ENCODE measurements around the gene PHLDA3.

PHLDA3 gene

GRCh38 chr1:201426479-201427310 lies 42.3 kb downstream of the PHLDA3 start:
- no peak for DNase-seq

DNA sequence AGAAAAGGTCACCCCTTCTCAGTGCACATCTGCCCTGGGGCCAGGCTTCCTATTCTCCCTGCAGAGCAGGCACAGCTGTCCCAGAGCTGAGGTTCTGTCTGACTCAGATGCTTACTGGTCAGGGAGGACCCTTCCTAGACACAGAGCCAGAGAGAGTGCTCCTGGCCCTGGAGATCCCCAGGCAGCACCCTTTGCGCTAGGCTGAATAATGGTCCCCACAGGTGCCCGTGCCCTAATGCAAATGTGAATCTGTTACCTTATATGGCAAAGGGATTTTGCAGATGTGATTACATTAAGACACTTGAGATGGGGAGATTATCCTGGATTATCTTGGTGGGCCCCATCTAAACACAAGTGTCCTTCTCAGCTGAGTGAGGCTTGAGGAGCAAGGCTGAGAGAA lies 44.8 kb downstream of the PHLDA3 start:
- DNase-seq, result no peak

DNA sequence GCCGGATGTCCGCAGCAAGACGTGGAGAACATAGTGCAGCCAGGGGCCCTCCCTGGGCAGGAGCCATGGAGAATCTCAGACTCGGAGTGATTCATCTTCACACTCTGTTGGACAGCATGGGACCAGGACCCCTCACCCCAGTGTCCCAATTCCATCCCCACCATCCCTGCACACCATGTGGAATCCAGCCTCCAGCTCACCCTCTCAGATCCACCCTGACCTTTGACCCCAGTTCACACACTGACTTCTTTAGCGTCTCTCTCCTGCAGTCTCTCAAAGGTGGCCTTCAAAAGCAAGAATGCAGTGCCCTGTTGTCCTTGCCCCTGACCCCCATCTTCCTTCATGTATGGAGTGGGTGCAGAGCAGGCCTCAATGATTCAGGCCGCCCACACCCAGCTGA lies 45.3 kb downstream of the PHLDA3 start:
- DNase-seq, result no peak

DNA sequence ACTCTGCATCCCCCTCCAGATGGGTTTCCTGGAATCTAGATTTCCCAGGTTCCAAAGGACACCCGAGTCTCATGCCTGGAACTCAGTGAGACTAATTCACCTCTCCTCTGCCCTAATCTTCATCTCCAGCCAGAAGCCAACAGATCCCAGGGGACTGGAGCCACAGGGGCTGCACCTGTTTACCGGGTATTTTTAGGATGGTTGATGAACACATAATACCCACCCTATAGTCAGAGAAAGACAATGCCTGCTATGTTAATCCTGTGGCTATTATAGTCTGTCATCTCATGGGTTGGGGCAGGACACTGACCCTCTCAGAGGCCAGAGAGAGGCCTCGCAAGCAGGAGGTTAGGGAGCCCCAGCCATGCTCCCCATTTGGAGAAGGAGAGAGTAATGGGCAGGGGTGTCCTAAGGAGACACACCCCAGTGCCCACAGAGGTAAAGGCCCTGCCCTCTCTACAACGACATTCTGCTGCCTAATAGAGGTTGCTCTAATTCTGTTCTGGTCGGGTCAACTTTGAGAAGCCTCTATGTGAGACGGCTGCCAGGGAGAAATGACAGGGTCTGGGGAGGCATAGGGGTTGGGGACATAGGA lies 46.5 kb downstream of the PHLDA3 start:
- no peak for DNase-seq

DNA sequence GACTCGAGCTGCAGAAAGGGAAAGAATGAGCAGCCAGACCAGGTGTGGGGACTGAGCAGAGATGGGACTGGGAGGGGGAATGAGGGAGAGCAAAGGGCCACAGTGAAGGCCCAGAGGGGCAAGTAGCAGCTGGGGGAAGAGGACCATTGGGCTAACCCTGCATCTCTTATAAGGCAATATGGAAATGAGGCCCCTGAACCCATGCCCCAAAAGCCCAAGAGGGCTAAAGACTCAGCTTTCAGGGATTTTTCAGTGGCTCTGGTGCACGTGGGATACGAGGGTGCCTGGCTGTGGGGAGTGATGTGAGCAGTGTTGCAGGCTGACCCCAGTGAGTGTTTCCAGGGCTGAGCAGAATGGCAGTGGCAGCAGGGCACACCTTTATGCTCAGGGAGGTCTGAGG lies 47.0 kb downstream of the PHLDA3 start:
- DNase-seq, result no peak

DNA sequence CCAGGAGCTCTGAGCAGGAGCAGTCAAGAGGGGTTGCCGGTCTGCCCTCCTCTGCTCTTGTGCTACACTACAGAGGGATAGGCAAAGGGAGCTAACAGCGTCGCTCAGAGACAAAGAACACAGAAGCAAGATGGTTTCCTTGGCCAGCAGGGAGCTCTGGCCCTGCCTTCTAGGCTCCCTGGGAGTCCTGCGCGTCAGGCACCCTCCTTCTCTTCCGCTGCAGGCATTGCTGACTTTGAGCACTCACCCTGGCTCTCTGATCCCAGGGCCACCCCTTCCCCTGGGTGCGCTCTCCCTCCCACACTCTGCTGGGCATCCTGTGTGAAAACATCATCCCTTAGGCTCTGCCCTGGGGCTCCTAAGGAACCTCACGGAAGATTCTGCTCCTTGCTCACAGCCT lies 47.9 kb downstream of the PHLDA3 start:
- no peak for DNase-seq

DNA sequence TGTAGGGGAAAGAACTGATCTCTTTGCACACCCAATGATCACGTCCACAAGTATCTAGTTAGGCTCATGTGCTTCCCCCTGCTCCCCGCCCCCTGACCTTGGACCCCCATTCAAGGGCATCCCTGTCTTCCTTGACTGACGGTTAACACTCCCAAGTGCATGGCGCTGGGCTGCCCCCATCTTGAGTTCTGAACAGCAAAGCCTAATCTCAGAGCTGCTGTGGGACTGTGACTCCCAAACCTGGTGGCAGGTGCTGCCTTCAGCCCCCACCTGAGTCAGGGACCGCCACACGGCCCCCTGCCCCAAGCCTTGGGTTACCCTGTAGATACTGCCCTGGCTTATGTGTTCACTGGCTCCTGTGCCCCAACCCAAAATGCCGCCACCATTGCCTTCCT lies 48.4 kb downstream of the PHLDA3 start:
- no peak for DNase-seq

DNA sequence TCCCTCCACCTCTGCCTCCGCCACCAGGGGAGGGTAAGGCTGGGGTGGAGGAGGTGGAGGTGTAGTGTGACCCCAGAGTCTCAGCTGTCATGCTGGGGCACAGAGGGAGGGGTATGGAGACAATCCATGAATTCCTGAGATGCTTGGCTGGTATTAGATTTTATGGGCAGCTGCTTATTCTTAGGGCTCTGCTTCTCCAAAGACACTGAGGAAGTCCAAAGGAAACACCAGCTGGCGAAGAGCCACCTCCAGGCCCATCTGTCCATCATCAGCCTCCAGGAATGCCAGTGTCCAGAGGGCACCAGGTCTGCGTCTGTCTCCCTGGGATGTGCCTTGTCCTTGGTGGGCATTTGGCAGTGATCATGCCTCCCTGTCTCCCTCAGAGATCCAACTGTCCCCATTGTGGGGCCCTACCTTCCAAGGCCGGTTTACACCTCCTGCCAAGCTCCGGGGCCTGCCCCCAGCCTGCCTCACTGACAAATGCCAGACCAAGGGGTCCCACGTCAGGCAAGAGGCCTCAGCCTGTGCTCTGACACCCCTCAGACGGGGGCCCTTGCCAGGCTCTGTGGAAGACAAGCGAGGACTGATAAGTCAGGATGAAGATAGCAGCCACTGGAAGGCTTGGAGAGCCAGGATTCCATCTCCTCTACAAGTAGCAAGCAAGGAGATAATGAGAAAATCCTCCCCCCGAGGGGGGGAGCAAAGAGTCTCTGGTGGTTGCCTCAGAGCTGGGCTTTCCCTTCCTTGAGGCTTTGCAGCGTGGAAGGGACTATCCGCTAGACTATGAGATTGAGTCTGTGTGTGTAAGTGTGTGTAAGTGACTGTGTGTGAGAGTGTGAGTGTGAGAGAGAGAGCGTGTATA lies 49.0 kb downstream of the PHLDA3 start:
- DNase-seq, result no peak

GRCh38 chr1:201419256-201419655 lies 49.7 kb downstream of the PHLDA3 start:
- no peak for DNase-seq

- no peak for DNase-seq
These were observed 50.5 kb downstream of the PHLDA3 start for GRCh38 chr1:201418461-201418860.
